B cell (primary cell): Measurements from ENCODE around the gene ZEB2.

Experiments
- CTCF ChIP-seq: fragments of 200-600 bp; IDR thresholded peaks from one replicate; pipeline ENCODE4 v1.8.0; 2022; ENCODE audit warnings: antibody characterized with exemption, mild to moderate bottlenecking
- EZH2 ChIP-seq: IDR thresholded peaks from 2 replicates; pipeline ENCODE4 v1.6.1; 2012; ENCODE audit warnings: borderline replicate concordance, low read depth, mild to moderate bottlenecking, moderate library complexity, low read length; ENCODE audit not compliant: insufficient read depth, poor library complexity, severe bottlenecking

DNA sequence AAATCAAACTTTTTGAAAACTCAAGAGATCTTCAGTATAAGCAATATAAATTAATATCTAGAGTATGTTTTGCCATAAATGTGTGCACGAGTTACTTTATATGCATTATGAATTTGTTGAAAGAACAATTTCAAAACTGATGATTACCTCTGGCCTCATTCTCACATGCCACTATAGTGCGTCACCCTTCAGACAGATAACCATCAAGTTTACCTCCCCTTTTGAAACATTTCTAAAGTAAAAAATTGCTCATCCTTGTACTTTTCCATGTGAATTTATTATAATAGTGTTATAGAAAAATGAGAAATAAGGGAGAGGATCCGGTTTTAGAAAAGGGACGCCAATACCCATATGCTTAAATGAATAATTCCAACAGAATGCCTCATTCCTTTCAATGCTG is 38.3 kb downstream of the ZEB2 start:
- TF ChIP-seq CTCF (no peak), EZH2 (no peak)
